Osteoblast (primary cell): ENCODE data around the gene TMEM63C. TPM values are rescaled to one million over a fixed set of nuclear protein-coding genes. Genes with fewer than 3 reads are reported as not detected.

Source experiments
- DNase-seq: peaks from one replicate; pipeline ENCODE4 v3.0.0; 2011; ENCODE audit warnings: low spot score, mixed read lengths; ENCODE audit not compliant: insufficient read length; ENCODE audit errors: missing footprints
- H2AFZ ChIP-seq: 2 replicates; pipeline ENCODE4 v1.6.0; 2011; ENCODE audit warnings: mild to moderate bottlenecking, low read length
- H3K27ac ChIP-seq: 2 replicates; pipeline ENCODE4 v1.5.1; 2011; ENCODE audit warnings: mild to moderate bottlenecking, low read depth, low read length, moderate library complexity
- H3K27me3 ChIP-seq: 2 replicates; pipeline ENCODE4 v1.6.0; 2012; ENCODE audit warnings: mild to moderate bottlenecking, control low read depth, inconsistent platforms, low read length, moderate library complexity; ENCODE audit not compliant: insufficient read depth
- H3K36me3 ChIP-seq: 2 replicates; pipeline ENCODE4 v1.5.1; 2011; ENCODE audit warnings: mild to moderate bottlenecking, low read length, control low read depth, moderate library complexity; ENCODE audit not compliant: insufficient read depth
- H3K4me1 ChIP-seq: 2 replicates; pipeline ENCODE4 v1.5.1; 2011; ENCODE audit warnings: mild to moderate bottlenecking, low read length, control low read depth, moderate library complexity; ENCODE audit not compliant: insufficient read depth
- H3K4me2 ChIP-seq: 2 replicates; pipeline ENCODE4 v1.6.0; 2011; ENCODE audit warnings: mild to moderate bottlenecking, low read length; ENCODE audit not compliant: insufficient read depth
- H3K4me3 ChIP-seq: fragments of 200-600 bp; sonication (generic); 3 replicates; pipeline ENCODE4 v1.5.1; 2012; ENCODE audit warnings: mild to moderate bottlenecking, low read length, inconsistent platforms; ENCODE audit not compliant: insufficient read depth
- H3K79me2 ChIP-seq: 2 replicates; pipeline ENCODE4 v1.6.0; 2012; ENCODE audit warnings: mild to moderate bottlenecking, low read length, control low read depth, inconsistent platforms; ENCODE audit not compliant: insufficient read depth
- H3K9me3 ChIP-seq: 2 replicates; pipeline ENCODE4 v1.5.1; 2011; ENCODE audit warnings: low read depth, low read length, control low read depth
- H4K20me1 ChIP-seq: 2 replicates; pipeline ENCODE4 v1.6.0; 2012; ENCODE audit warnings: mild to moderate bottlenecking, low read length, control low read depth; ENCODE audit not compliant: insufficient read depth
- total RNA-seq: library from RNA; depleted of rRNA; stranded (reverse); fragments of >200 nt; gene quantifications from 2 replicates; pipeline ENCODE4 v1.2.3, GENCODE V29; 2012
- TF ChIP-seq, protein P1 (sequence below): IDR thresholded peaks from 2 replicates; pipeline ENCODE4 v1.5.1; 2011; ENCODE audit warnings: mild to moderate bottlenecking, low read depth, low read length, moderate library complexity; ENCODE audit errors: extremely low read depth

The TMEM63C gene
- total RNA-seq, 1 donor, result 0.72 TPM

DNA sequence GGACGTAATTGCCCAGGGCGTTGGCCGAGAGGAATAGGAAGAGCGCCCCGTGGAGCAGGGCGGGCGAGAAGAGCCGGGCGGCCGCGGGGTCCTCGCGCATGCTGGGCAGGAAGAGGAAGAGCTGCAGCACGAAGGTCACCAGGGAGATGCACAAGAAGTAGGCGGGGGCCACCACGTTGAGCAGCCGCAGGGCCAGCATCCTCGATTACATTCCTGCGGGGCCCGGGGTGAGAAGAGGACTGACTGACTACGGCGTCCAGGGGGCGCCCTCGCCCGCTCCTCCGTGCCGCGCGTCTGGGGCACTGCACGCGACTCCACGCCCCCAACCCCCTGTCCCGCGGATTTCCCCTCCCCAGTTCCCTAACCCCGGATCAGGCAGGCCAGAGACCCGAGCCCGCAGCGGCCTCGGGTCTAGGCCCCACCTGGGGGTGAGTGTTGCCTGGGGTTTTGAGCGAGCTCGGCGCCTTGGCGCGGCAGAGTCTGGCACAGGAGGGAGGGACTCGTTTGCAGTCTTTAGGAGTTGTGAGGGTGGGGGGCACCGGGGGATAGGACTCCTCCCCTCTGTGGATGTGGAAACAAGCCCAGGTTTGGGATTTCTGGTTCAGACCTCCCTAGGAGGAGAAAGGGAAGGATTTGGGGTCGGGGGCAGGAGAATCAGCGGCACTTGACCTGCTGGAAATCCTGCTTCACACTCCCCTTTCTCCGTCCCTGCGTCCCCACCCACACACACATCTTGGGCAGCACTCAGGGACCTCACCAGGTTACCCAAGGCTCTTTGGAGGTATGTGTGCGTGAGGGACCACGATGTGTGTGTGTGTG is 41.8 kb upstream of the TMEM63C start:
- Histone ChIP-seq H2AFZ (no peak overlapping the region), H3K4me2 (no peak overlapping the region)

DNA sequence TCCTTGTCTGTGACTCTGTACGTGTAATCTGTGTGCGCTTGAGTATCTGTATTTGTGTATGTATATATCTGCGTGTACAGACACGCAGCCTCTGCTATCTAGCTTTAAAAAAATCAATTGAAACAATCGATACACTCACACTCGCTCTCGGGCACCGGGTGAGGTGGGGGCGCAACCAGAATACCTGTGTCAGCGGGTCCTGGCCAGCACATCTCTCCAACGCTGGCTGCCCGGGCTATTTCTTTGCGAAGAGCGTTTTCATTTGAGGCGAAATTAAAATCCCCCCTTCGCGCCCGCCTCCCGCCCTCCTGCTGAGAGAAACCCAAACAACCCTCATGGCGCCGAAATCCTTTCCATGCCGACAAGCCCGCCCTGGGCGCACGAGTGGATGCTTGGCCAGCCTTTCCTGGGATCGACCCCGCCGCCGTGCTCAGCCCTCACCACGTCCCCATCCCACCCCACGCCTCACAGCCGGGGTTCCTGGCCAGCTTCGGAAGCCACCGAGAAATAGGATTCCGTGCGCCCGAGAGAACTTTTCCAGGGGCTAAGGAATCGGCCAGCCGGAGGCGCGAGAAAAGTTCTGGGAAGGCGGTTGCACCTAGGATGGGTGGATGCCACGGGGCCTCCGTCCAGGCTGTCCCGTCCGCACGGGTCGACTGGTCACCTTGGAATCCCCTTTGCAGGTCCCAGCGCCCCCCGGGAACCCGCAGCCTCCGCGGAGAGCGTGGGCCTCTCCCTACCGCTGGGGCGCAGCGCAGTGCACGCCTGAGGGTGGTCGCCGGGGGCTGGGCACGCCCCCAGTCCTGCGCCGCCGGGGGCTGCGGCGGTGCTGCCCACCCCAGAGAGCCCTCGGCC is 41.0 kb upstream of the TMEM63C start:
- H3K36me3 ChIP-seq, result no peaks in the 10 kb centered on the region
- no peak overlapping the region for H3K4me3 ChIP-seq
- H4K20me1 ChIP-seq, result peaks cover 3% of the 10 kb centered on the region
- H3K79me2 ChIP-seq, result no peaks in the 10 kb centered on the region
- no peak overlapping the region for H3K4me2 ChIP-seq
- DNase-seq, result no peak
- H3K27me3 ChIP-seq, result peaks cover 68% of the 10 kb centered on the region
- no peak overlapping the region for H3K27ac ChIP-seq
- H2AFZ ChIP-seq, result no peak overlapping the region
- TF ChIP-seq, protein P1, sequence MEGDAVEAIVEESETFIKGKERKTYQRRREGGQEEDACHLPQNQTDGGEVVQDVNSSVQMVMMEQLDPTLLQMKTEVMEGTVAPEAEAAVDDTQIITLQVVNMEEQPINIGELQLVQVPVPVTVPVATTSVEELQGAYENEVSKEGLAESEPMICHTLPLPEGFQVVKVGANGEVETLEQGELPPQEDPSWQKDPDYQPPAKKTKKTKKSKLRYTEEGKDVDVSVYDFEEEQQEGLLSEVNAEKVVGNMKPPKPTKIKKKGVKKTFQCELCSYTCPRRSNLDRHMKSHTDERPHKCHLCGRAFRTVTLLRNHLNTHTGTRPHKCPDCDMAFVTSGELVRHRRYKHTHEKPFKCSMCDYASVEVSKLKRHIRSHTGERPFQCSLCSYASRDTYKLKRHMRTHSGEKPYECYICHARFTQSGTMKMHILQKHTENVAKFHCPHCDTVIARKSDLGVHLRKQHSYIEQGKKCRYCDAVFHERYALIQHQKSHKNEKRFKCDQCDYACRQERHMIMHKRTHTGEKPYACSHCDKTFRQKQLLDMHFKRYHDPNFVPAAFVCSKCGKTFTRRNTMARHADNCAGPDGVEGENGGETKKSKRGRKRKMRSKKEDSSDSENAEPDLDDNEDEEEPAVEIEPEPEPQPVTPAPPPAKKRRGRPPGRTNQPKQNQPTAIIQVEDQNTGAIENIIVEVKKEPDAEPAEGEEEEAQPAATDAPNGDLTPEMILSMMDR, result no peak
- H3K9me3 ChIP-seq, result no peaks in the 10 kb centered on the region
- H3K4me1 ChIP-seq, result no peaks in the 10 kb centered on the region

More for the DNA sequence above, 41.8 kb upstream of the TMEM63C start:
- Histone ChIP-seq H3K27me3 (peaks cover 64% of the 10 kb centered on the region), H4K20me1 (peaks cover 3% of the 10 kb centered on the region), H3K27ac (no peak overlapping the region), H3K4me1 (no peaks in the 10 kb centered on the region), H3K79me2 (no peaks in the 10 kb centered on the region), H3K4me3 (no peak overlapping the region), H3K36me3 (no peaks in the 10 kb centered on the region), H3K9me3 (no peaks in the 10 kb centered on the region)
- TF ChIP-seq, protein P1, result peak; percentile 29
- peak; percentile 88 for DNase-seq

DNA sequence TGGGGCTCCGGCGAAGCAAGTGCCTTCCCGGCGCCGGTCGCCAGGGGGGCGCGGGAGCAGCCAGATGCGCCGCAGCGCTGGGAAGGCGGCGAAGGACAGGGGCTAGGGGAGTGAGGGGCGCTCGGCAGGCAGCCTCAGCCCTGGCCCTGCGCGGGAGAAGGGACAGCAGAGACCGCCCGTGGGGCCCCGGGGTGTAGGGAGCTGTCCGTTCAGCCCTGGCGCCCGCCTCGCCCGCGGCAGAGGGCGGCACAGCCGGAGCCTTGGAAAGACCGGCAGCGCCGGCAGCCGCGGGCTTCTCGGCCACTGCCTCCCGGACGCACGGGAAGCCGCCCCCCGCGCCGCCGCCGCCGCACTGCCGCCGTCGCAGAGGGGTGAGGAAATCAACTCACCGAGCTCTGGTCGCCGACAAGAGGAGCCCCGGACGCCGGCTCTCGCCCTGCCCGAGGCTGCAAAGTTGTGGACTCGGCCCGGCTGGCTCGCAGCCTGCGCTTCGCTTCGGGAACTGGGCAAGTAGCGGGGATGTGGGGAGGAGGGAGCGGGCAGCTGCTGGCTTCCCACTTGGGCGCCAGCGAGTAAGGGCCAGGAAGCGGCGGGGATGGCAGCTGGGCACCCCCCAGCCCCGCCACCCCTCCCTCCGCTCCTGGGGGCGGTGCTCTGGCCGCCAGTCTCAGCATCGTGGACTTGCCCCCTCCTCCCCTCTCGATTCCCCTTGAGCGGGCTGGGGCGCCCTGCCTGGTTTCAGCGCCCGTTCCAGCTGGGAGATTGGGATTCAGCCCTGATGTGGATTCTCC is 40.2 kb upstream of the TMEM63C start, which contains the start of gene ZDHHC22:
Gene ZDHHC22 (minus strand): TSS at position 578 of the 791 bp plus-strand sequence. CDS start 2,053 bp downstream, outside the sequence.
- H2AFZ ChIP-seq, result no peak within 1 kb of the TSS

More for the DNA sequence above, 40.2 kb upstream of the TMEM63C start, which contains the start of gene ZDHHC22:
- H3K79me2 ChIP-seq, result no peaks in the 10 kb centered on the region
- H3K4me1 ChIP-seq, result no peaks in the 10 kb centered on the region
- H3K4me3 ChIP-seq, result no peak within 1 kb of the TSS
- no peak within 1 kb of the TSS for H3K27ac ChIP-seq
- peaks cover 75% of the 10 kb centered on the region for H3K27me3 ChIP-seq
- DNase-seq, result peak; percentile 94
- no peaks in the 10 kb centered on the region for H3K9me3 ChIP-seq
- H3K4me2 ChIP-seq, result peak within 1 kb of the TSS; percentile 13
- H3K36me3 ChIP-seq, result no peaks in the 10 kb centered on the region
- peaks cover 3% of the 10 kb centered on the region for H4K20me1 ChIP-seq
- TF ChIP-seq, protein P1, result no peak
